HUES48 (cell line): ENCODE results near the gene EFNA4.
A peak's percentile ranks its signal among the peaks of the same experiment; 100 is the strongest.

Source experiments
- H3K27ac ChIP-seq: one replicate; pipeline ENCODE4 v1.7.0; 2013; ENCODE audit warnings: low read depth, low read length, inconsistent platforms
- H3K27me3 ChIP-seq: 2 replicates; pipeline ENCODE4 v1.6.1; 2013; ENCODE audit warnings: mild to moderate bottlenecking, low read length; ENCODE audit not compliant: control insufficient read depth, insufficient read depth
- H3K36me3 ChIP-seq: 2 replicates; pipeline ENCODE4 v1.6.1; 2013; ENCODE audit warnings: low read length; ENCODE audit not compliant: control insufficient read depth, insufficient read depth
- H3K4me1 ChIP-seq: 2 replicates; pipeline ENCODE4 v1.6.1; 2013; ENCODE audit warnings: mild to moderate bottlenecking, low read length; ENCODE audit not compliant: control insufficient read depth, insufficient read depth
- H3K4me3 ChIP-seq: 2 replicates; pipeline ENCODE4 v1.5.1; 2013; ENCODE audit warnings: mild to moderate bottlenecking, low read depth, low read length
- H3K9ac ChIP-seq: 2 replicates; pipeline ENCODE4 v1.6.1; 2013; ENCODE audit warnings: mild to moderate bottlenecking, low read depth, low read length, moderate library complexity
- H3K9me3 ChIP-seq: 2 replicates; pipeline ENCODE4 v1.6.1; 2013; ENCODE audit warnings: low read length; ENCODE audit not compliant: control insufficient read depth, insufficient read depth

EFNA4 gene

GRCh38 chr1:155077346-155077745 lies 13.8 kb downstream of the EFNA4 start:
- no peak overlapping the region for H3K9ac ChIP-seq
- H3K9me3 ChIP-seq = no peaks in the 10 kb centered on the region
- no peak overlapping the region for H3K27ac ChIP-seq
- peaks cover 22% of the 10 kb centered on the region for H3K4me1 ChIP-seq
- no peak overlapping the region for H3K4me3 ChIP-seq
- peaks cover 61% of the 10 kb centered on the region for H3K27me3 ChIP-seq
- no peaks in the 10 kb centered on the region for H3K36me3 ChIP-seq

- no peak overlapping the region for H3K9ac ChIP-seq
- H3K9me3 ChIP-seq = no peaks in the 10 kb centered on the region
- no peaks in the 10 kb centered on the region for H3K36me3 ChIP-seq
- H3K4me3 ChIP-seq = peak overlapping the region; percentile 62; the same call in 1 of the 2 replicates
- H3K27me3 ChIP-seq = peaks cover 63% of the 10 kb centered on the region
- no peak overlapping the region for H3K27ac ChIP-seq
- peaks cover 20% of the 10 kb centered on the region for H3K4me1 ChIP-seq
Observed at GRCh38 chr1:155077758-155078445, 14.4 kb downstream of the EFNA4 start.

GRCh38 chr1:155078469-155079209 lies 15.1 kb downstream of the EFNA4 start, which contains the start of gene EFNA3:
Gene EFNA3, plus strand, starts transcription at chr1:155078837. Its CDS starts 105 bp downstream, at chr1:155078942.
- no peak within 1 kb of the TSS for H3K9ac ChIP-seq
- peaks cover 66% of the 10 kb centered on the region for H3K27me3 ChIP-seq
- no peaks in the 10 kb centered on the region for H3K36me3 ChIP-seq
- H3K27ac ChIP-seq = no peak within 1 kb of the TSS
- H3K9me3 ChIP-seq = no peaks in the 10 kb centered on the region
- peak within 1 kb of the TSS; percentile 62 for H3K4me3 ChIP-seq
- H3K4me1 ChIP-seq = peaks cover 16% of the 10 kb centered on the region

GRCh38 chr1:155079210-155079486 lies 15.6 kb downstream of the EFNA4 start:
- Histone ChIP-seq H3K27me3 (peaks cover 71% of the 10 kb centered on the region), H3K36me3 (no peaks in the 10 kb centered on the region), H3K9me3 (no peaks in the 10 kb centered on the region), H3K27ac (no peak overlapping the region), H3K4me3 (peak overlapping the region; percentile 62), H3K9ac (no peak overlapping the region), H3K4me1 (peaks cover 16% of the 10 kb centered on the region)

- H3K9ac ChIP-seq = no peak overlapping the region
Observed at GRCh38 chr1:155079487-155080311, 16.2 kb downstream of the EFNA4 start.

GRCh38 chr1:155080312-155081228 lies 17.0 kb downstream of the EFNA4 start:
- H3K27me3 ChIP-seq = peaks cover 72% of the 10 kb centered on the region
- peak overlapping the region; percentile 11; the same call in 1 of the 2 replicates for H3K9ac ChIP-seq
- peak overlapping the region; percentile 62 for H3K4me3 ChIP-seq
- H3K9me3 ChIP-seq = no peaks in the 10 kb centered on the region
- no peaks in the 10 kb centered on the region for H3K36me3 ChIP-seq
- H3K4me1 ChIP-seq = peaks cover 20% of the 10 kb centered on the region
- no peak overlapping the region for H3K27ac ChIP-seq

More at GRCh38 chr1:155079487-155080311, 16.2 kb downstream of the EFNA4 start:
- Histone ChIP-seq H3K9me3 (no peaks in the 10 kb centered on the region), H3K4me1 (peaks cover 20% of the 10 kb centered on the region), H3K4me3 (peak overlapping the region; percentile 62), H3K27ac (no peak overlapping the region), H3K27me3 (peaks cover 74% of the 10 kb centered on the region), H3K36me3 (no peaks in the 10 kb centered on the region)

GRCh38 chr1:155081472-155082300 lies 18.1 kb downstream of the EFNA4 start:
- H3K4me3 ChIP-seq = peak overlapping the region; percentile 62
- H3K27me3 ChIP-seq = peaks cover 72% of the 10 kb centered on the region
- no peak overlapping the region for H3K9ac ChIP-seq
- H3K4me1 ChIP-seq = peaks cover 20% of the 10 kb centered on the region
- H3K36me3 ChIP-seq = no peaks in the 10 kb centered on the region
- H3K9me3 ChIP-seq = no peaks in the 10 kb centered on the region
- H3K27ac ChIP-seq = no peak overlapping the region

- Histone ChIP-seq H3K4me1 (peaks cover 20% of the 10 kb centered on the region), H3K36me3 (no peaks in the 10 kb centered on the region), H3K27me3 (peaks cover 70% of the 10 kb centered on the region), H3K9me3 (no peaks in the 10 kb centered on the region), H3K9ac (no peak overlapping the region), H3K27ac (no peak overlapping the region), H3K4me3 (peak overlapping the region; percentile 30; the same call in 1 of the 2 replicates)
Observed at GRCh38 chr1:155082301-155083051, 18.9 kb downstream of the EFNA4 start.

GRCh38 chr1:155083052-155083541 lies 19.6 kb downstream of the EFNA4 start:
- H3K9ac ChIP-seq = no peak overlapping the region
- no peaks in the 10 kb centered on the region for H3K9me3 ChIP-seq
- peaks cover 64% of the 10 kb centered on the region for H3K27me3 ChIP-seq
- H3K36me3 ChIP-seq = no peaks in the 10 kb centered on the region
- H3K4me1 ChIP-seq = peaks cover 20% of the 10 kb centered on the region
- H3K27ac ChIP-seq = no peak overlapping the region
- H3K4me3 ChIP-seq = no peak overlapping the region
